Endothelial cell of umbilical vein (primary cell): ENCODE results near the gene ZC3H14. TPM values are rescaled to one million over a fixed set of nuclear protein-coding genes. Genes with fewer than 3 reads are reported as not detected.

Source experiments
- BruUV-seq: library from RNA; stranded (reverse); fragments of 400-500 nt; replicated peaks from 2 replicates; lab custom pipeline; 2021; lab: Mats Ljungman, UMichigan
- CTCF ChIA-PET: fragments of 300-600, 350-600 bp; sonication (Branson Sonifier 250); formaldehyde crosslinking; loops from one replicate; lab custom pipeline; 2021; ENCODE audit warnings: antibody characterized with exemption, inconsistent platforms; lab: Charles Lee
- POLR2A ChIA-PET: fragments of 300-600, 350-600 bp; sonication (Branson Sonifier 250); formaldehyde crosslinking; loops from one replicate; lab custom pipeline; 2021; ENCODE audit warnings: antibody characterized with exemption, inconsistent platforms; lab: Charles Lee
- DNase-seq: peaks from one replicate; pipeline ENCODE4 v3.0.0-alpha.2; 2011; ENCODE audit warnings: low read depth, low spot score
- FAIRE-seq: peaks from 2 replicates; lab custom pipeline; 2011; peaks lifted over from hg19 to GRCh38; lab: Jason Lieb, UNC
- H2AFZ ChIP-seq: 2 replicates; pipeline ENCODE4 v1.6.0; 2012; ENCODE audit warnings: low read depth, low read length, control low read depth, inconsistent platforms
- H3K27ac ChIP-seq: 2 replicates; pipeline ENCODE4 v1.5.1; 2011; ENCODE audit warnings: low read depth, mild to moderate bottlenecking, control low read depth, low read length, moderate library complexity; ENCODE audit not compliant: insufficient read depth
- H3K27me3 ChIP-seq, 2 experiments: 2 replicates each; pipeline versions ENCODE4 v1.6.0 to v1.6.1; 2011; ENCODE audit warnings: low read length in 2 of 2, mixed read lengths in 1 of 2; ENCODE audit not compliant: control insufficient read depth in 2 of 2, insufficient read depth in 2 of 2
- H3K36me3 ChIP-seq, 2 experiments: 2 replicates in 1 of 2; 3 replicates in 1 of 2; pipeline ENCODE4 v1.5.1; 2011; ENCODE audit warnings: low read length in 2 of 2, mild to moderate bottlenecking in 1 of 2, moderate library complexity in 1 of 2; ENCODE audit not compliant: control insufficient read depth in 2 of 2, insufficient read depth in 2 of 2; ENCODE audit errors: extremely low read depth in 1 of 2
- H3K4me1 ChIP-seq: 3 replicates; pipeline ENCODE4 v1.5.1; 2011; ENCODE audit warnings: mild to moderate bottlenecking, low read length; ENCODE audit not compliant: control insufficient read depth, insufficient read depth; ENCODE audit errors: extremely low read depth
- H3K4me2 ChIP-seq: 2 replicates; pipeline ENCODE4 v1.6.1; 2011; ENCODE audit warnings: low read length, control low read depth, mixed read lengths; ENCODE audit not compliant: insufficient read depth
- H3K4me3 ChIP-seq, 3 experiments: fragments of 200-600 bp in 1 of 3; sonication (generic), shearing (Covaris generic) in 1 of 3; replicated peaks in 1 of 3; 2 replicates each; pipeline ENCODE4 v1.5.1; 2011 to 2016; ENCODE audit warnings: control low read depth in 3 of 3, low read length in 3 of 3, mild to moderate bottlenecking in 2 of 3, inconsistent platforms in 1 of 3, low read depth in 1 of 3, moderate library complexity in 1 of 3; ENCODE audit not compliant: insufficient read depth in 1 of 3
- H3K79me2 ChIP-seq: 2 replicates; pipeline ENCODE4 v1.6.0; 2012; ENCODE audit warnings: low read length, inconsistent platforms; ENCODE audit not compliant: control insufficient read depth, insufficient read depth
- H3K9ac ChIP-seq: replicated peaks from 2 replicates; pipeline ENCODE3; 2011; ENCODE audit warnings: low read length, control low read depth; ENCODE audit not compliant: insufficient read depth; ENCODE audit errors: extremely low read depth
- H3K9me1 ChIP-seq: replicated peaks from 3 replicates; pipeline ENCODE4 v1.6.0; 2011; ENCODE audit warnings: mild to moderate bottlenecking, low read length; ENCODE audit not compliant: control insufficient read depth, insufficient read depth; ENCODE audit errors: extremely low read depth
- H3K9me3 ChIP-seq: replicated peaks from 2 replicates; pipeline ENCODE4 v1.5.1; 2012; ENCODE audit warnings: low read length, inconsistent platforms; ENCODE audit not compliant: control insufficient read depth, insufficient read depth
- H4K20me1 ChIP-seq: replicated peaks from 2 replicates; pipeline ENCODE3; 2011; ENCODE audit warnings: mild to moderate bottlenecking, low read length; ENCODE audit not compliant: control insufficient read depth, insufficient read depth; ENCODE audit errors: extremely low read depth
- EZH2 ChIP-seq: IDR thresholded peaks from 2 replicates; pipeline ENCODE4 v1.6.1; 2012; ENCODE audit warnings: borderline replicate concordance, low read depth, mild to moderate bottlenecking, moderate library complexity, low read length, inconsistent platforms; ENCODE audit not compliant: severe bottlenecking
- FOS ChIP-seq: IDR thresholded peaks from 2 replicates; pipeline ENCODE4 v1.6.1; 2011; ENCODE audit warnings: mild to moderate bottlenecking, low read length, moderate library complexity, borderline replicate concordance; ENCODE audit not compliant: insufficient read depth
- GATA2 ChIP-seq: IDR thresholded peaks from 2 replicates; pipeline ENCODE4 v1.7.0; 2011; ENCODE audit warnings: low read depth, mild to moderate bottlenecking, moderate library complexity, mixed read lengths, low read length; ENCODE audit not compliant: insufficient read length, insufficient read depth
- JUN ChIP-seq: IDR thresholded peaks from 2 replicates; pipeline ENCODE4 v1.6.1; 2011; ENCODE audit warnings: borderline replicate concordance, low read depth; ENCODE audit not compliant: insufficient read length, insufficient read depth
- MYC ChIP-seq: IDR thresholded peaks from one replicate; pipeline ENCODE4 v1.6.1; 2011; ENCODE audit warnings: mild to moderate bottlenecking, low read depth, low read length
- POLR2A ChIP-seq: IDR thresholded peaks from 2 replicates; pipeline ENCODE4 v1.6.1; 2012; ENCODE audit warnings: low read depth, mild to moderate bottlenecking, control low read depth, low read length
- POLR2AphosphoS5 ChIP-seq: IDR thresholded peaks from 2 replicates; pipeline ENCODE4 v1.6.1; 2012; ENCODE audit warnings: low read depth, mild to moderate bottlenecking, control low read depth, low read length, moderate library complexity; ENCODE audit not compliant: insufficient read depth
- dilution Hi-C: fragments of 300-500 bp; cut with MboI; formaldehyde crosslinking; loops from one replicate; pipeline ENCODE4 v1.15.0; 2019; ENCODE audit warnings: low sequenced_read_pairs; ENCODE audit not compliant: extremely low pct_ligation_motif_present
- intact Hi-C: fragments of 100-400 bp; cut with micrococcal nuclease; formaldehyde crosslinking; loops from one replicate; pipeline ENCODE4 v1.10.0; 2022
- polyA plus RNA-seq, 4 experiments: library from polyadenylated mRNA; depleted of rRNA in 3 of 4; stranded (reverse) in 3 of 4; unstranded in 1 of 4; fragments of >200 nt; gene quantifications; 2 replicates each; pipeline versions ENCODE4 v1.2.1 to v1.2.3, GENCODE V29; 2011 to 2012; ENCODE audit warnings: missing spikeins in 1 of 4
- total RNA-seq: library from RNA; stranded (reverse); gene quantifications from 2 replicates; pipeline ENCODE4 v1.2.3, GENCODE V29; 2021
- TF ChIP-seq, protein P1 (sequence below), 2 donors: IDR thresholded peaks; 1 replicate in 1 of 2; 2 replicates in 1 of 2; pipeline ENCODE4 v1.5.1; 2011; ENCODE audit warnings: low read length in 2 of 2, mild to moderate bottlenecking in 2 of 2, moderate library complexity in 2 of 2, control low read depth in 1 of 2, inconsistent platforms in 1 of 2, low read depth in 1 of 2; ENCODE audit not compliant: insufficient read depth in 1 of 2; ENCODE audit errors: extremely low read depth in 1 of 2
- TF ChIP-seq, protein P2 (sequence below): IDR thresholded peaks from 2 replicates; pipeline ENCODE4 v1.6.1; 2011; ENCODE audit not compliant: insufficient read depth, insufficient read length

ZC3H14 gene
- total and polyA plus RNA-seq, 2 donors (not counting 3 experiments of a cell fraction or from before 2014, with no cell fraction given), result 61.2 to 61.8 TPM

- Histone ChIP-seq H3K27me3 (no peaks in the 10 kb centered on the region), H4K20me1 (peaks cover 3% of the 10 kb centered on the region), H2AFZ (no peak overlapping the region), H3K27ac (no peak overlapping the region), H3K4me1 (peaks cover 14% of the 10 kb centered on the region), H3K9ac (peak overlapping the region; percentile 87), H3K9me1 (no peaks in the 10 kb centered on the region), H3K4me2 (peak overlapping the region; percentile 97), H3K9me3 (no peaks in the 10 kb centered on the region), H3K36me3 (peaks cover 7 to 8% of the 10 kb centered on the region in 2 experiments), H3K79me2 (peaks cover 21% of the 10 kb centered on the region), H3K4me3 (peak overlapping the region; percentile 77 to 96 (median 86))
- TF ChIP-seq, protein P1, sequence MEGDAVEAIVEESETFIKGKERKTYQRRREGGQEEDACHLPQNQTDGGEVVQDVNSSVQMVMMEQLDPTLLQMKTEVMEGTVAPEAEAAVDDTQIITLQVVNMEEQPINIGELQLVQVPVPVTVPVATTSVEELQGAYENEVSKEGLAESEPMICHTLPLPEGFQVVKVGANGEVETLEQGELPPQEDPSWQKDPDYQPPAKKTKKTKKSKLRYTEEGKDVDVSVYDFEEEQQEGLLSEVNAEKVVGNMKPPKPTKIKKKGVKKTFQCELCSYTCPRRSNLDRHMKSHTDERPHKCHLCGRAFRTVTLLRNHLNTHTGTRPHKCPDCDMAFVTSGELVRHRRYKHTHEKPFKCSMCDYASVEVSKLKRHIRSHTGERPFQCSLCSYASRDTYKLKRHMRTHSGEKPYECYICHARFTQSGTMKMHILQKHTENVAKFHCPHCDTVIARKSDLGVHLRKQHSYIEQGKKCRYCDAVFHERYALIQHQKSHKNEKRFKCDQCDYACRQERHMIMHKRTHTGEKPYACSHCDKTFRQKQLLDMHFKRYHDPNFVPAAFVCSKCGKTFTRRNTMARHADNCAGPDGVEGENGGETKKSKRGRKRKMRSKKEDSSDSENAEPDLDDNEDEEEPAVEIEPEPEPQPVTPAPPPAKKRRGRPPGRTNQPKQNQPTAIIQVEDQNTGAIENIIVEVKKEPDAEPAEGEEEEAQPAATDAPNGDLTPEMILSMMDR (IDR thresholded peaks at IDR 0.05; ENCODE audit: extremely low read depth in 1 of 2, insufficient read depth in 1 of 2, low read depth in 1 of 2, low read length in 2 of 2), result no peak
- TF ChIP-seq JUN, result no peak
- no peak for TF ChIP-seq EZH2
- TF ChIP-seq POLR2AphosphoS5, result no peak
- TF ChIP-seq POLR2A, result no peak
- TF ChIP-seq, protein P2, sequence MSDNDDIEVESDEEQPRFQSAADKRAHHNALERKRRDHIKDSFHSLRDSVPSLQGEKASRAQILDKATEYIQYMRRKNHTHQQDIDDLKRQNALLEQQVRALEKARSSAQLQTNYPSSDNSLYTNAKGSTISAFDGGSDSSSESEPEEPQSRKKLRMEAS, result no peak
- no peak for TF ChIP-seq MYC
- TF ChIP-seq FOS, result no peak
- no peak for TF ChIP-seq GATA2
- intact Hi-C loops (loop anchor here (1.0 to 5.0 kb wide), 5 partner anchors 13 to 617 kb away; partner anchors contain the start of gene GALC), dilution Hi-C loops (no loop called here)
- no TSS peak for BruUV-seq
- ChIA-PET POLR2A (no interaction called here), CTCF (interaction anchor here (1.5 kb wide), 1 partner anchor 11 kb away, joined by 7 read pairs; no protein-coding TSS in a partner anchor)
- FAIRE-seq, result peak; percentile 12
- no peak for DNase-seq
Measured at GRCh38 chr14:88563845-88564244, 1.0 kb downstream of the ZC3H14 start.
